Neural crest cell (in vitro differentiated cells): ENCODE measurements around the gene INMT. TPM values are rescaled to one million over a fixed set of nuclear protein-coding genes. Genes with fewer than 3 reads are reported as not detected.

Source experiments
- DNase-seq: peaks from one replicate; pipeline ENCODE4 v3.0.0; 2021; ENCODE audit warnings: low read depth, mixed read lengths, low spot score
- H3K27ac Mint-ChIP-seq: one replicate; pipeline ENCODE4 v1.8.0; 2021; ENCODE audit warnings: mild to moderate bottlenecking, mixed read lengths; ENCODE audit not compliant: unreplicated experiment
- H3K27me3 Mint-ChIP-seq: 2 replicates; pipeline ENCODE4 v1.8.0; 2021; ENCODE audit warnings: low read depth, mild to moderate bottlenecking, mixed read lengths
- H3K36me3 Mint-ChIP-seq: 2 replicates; pipeline ENCODE4 v1.8.0; 2021; ENCODE audit warnings: low read depth, mild to moderate bottlenecking, mixed read lengths
- H3K4me1 Mint-ChIP-seq: 2 replicates; pipeline ENCODE4 v1.8.0; 2021; ENCODE audit warnings: mixed read lengths
- H3K4me3 Mint-ChIP-seq: one replicate; pipeline ENCODE4 v1.8.0; 2021; ENCODE audit warnings: mild to moderate bottlenecking, mixed read lengths
- H3K9me3 Mint-ChIP-seq: 2 replicates; pipeline ENCODE4 v1.8.0; 2021; ENCODE audit warnings: mixed read lengths
- total RNA-seq: library from RNA; stranded (reverse); gene quantifications from 2 replicates; pipeline ENCODE4 v1.2.1, GENCODE V29; 2021
- TF ChIP-seq, protein P1 (sequence below): fragments of 200-600 bp; sonication (generic); conservative IDR thresholded peaks from 2 replicates; pipeline ENCODE4 v1.5.0; 2021; ENCODE audit warnings: antibody characterized with exemption, mild to moderate bottlenecking

The INMT gene
- total RNA-seq, 1 donor from 2014 or later: 0.77 TPM

DNA sequence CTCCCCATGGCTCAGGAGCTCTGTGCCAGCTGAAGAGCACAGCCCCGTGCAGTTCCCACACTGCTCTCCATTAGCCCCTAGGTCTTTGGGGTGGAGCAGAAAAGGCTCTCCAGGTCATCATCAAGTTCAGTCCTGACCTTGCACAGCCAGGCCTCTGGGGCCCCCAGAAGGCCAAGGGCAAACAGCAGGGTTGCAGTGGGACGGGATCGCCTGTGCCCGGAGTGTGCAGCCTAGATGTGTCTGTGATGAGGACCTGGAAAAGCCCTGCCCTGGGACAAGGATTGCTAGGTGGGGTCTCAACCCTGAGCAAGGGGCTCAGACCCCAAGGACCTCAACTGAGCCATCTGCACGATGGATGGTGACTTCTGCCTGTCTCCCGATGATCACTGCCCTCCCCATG, 549 bp downstream of the INMT start:
- peaks cover 12% of the 10 kb centered on the region for H3K9me3 Mint-ChIP-seq
- no peak overlapping the region for H3K27ac Mint-ChIP-seq
- peaks cover 4% of the 10 kb centered on the region for H3K36me3 Mint-ChIP-seq
- H3K27me3 Mint-ChIP-seq: no peaks in the 10 kb centered on the region
- no peak overlapping the region for H3K4me3 Mint-ChIP-seq
- no peak for DNase-seq
- no peaks in the 10 kb centered on the region for H3K4me1 Mint-ChIP-seq
- TF ChIP-seq, protein P1, sequence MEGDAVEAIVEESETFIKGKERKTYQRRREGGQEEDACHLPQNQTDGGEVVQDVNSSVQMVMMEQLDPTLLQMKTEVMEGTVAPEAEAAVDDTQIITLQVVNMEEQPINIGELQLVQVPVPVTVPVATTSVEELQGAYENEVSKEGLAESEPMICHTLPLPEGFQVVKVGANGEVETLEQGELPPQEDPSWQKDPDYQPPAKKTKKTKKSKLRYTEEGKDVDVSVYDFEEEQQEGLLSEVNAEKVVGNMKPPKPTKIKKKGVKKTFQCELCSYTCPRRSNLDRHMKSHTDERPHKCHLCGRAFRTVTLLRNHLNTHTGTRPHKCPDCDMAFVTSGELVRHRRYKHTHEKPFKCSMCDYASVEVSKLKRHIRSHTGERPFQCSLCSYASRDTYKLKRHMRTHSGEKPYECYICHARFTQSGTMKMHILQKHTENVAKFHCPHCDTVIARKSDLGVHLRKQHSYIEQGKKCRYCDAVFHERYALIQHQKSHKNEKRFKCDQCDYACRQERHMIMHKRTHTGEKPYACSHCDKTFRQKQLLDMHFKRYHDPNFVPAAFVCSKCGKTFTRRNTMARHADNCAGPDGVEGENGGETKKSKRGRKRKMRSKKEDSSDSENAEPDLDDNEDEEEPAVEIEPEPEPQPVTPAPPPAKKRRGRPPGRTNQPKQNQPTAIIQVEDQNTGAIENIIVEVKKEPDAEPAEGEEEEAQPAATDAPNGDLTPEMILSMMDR: no peak

DNA sequence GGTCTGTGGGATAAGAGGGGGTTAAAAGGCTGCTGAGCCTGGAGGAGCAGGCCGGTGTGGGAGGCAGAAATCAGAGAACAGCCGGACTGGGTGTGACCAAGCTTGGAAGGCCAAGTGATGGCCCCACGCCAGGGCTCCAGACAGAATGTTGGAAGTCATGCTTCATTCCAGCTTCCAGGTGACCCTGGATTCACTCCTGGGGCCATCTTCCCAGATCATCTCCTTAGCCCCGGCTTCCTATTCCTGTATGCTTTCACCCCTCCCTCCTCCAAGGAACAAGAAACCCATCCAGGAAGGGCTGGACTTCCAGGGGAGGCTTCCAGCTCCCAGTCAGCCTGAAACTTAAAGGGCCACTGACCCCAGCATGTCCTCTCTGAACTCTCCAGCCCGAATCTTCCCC, 1.0 kb downstream of the INMT start:
- Mint-ChIP-seq H3K27ac (no peak overlapping the region), H3K4me3 (no peak overlapping the region), H3K9me3 (peaks cover 12% of the 10 kb centered on the region), H3K4me1 (no peaks in the 10 kb centered on the region), H3K27me3 (no peaks in the 10 kb centered on the region), H3K36me3 (peaks cover 4% of the 10 kb centered on the region)
- no peak for DNase-seq
- TF ChIP-seq, protein P1: no peak

DNA sequence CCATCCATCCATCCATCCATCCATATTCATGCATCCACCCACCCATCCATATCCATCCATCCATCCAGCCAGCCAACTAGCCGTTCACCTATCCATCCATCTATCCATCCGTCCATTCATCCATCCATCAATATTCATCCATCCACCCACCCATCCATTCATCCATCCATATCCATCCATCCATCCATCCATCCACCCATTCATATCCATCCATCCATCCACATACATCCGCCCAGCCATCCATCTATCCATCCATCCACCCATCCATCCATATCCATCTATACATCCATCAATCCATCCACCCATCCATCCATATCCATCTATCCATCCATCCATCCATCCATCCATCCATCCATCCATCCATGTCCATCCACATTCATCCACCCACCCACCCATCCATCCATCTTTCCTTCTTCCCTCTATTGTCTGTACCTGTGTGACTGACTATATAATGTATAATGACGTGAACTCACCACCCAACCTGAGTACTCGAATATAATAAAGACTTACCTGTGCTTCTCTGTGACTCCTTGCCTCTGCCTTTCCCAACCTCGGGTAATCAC, 2.5 kb downstream of the INMT start:
- Mint-ChIP-seq H3K36me3 (peaks cover 4% of the 10 kb centered on the region), H3K4me3 (no peak overlapping the region), H3K27ac (no peak overlapping the region), H3K9me3 (peaks cover 12% of the 10 kb centered on the region), H3K4me1 (no peaks in the 10 kb centered on the region), H3K27me3 (no peaks in the 10 kb centered on the region)
- no peak for DNase-seq
- TF ChIP-seq, protein P1: no peak

DNA sequence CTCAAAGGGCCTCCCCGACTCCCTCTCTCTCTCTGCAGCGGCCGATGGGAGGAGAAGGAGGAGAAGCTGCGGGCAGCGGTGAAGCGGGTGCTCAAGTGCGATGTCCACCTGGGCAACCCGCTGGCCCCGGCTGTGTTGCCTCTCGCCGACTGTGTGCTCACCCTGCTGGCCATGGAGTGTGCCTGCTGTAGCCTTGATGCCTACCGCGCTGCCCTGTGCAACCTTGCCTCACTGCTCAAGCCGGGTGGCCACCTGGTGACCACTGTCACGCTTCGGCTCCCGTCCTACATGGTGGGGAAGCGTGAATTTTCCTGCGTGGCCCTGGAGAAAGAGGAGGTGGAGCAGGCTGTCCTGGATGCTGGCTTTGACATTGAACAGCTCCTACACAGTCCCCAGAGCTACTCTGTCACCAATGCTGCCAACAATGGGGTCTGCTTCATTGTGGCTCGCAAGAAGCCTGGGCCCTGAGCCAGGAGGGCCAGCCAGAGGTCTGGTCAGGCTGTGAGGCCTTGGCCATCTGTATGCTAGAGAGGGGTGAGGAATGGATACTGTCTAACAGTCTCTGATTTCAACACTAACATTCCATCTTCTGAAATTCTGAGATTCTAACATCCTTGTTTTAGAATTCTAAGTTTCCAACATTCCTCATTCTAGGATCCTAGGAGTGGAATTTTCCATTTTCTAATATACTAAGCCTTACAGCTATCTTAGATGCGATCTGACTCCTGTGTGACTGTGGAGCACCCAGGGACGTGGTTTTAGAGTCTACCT, 3.6 kb downstream of the INMT start:
- Mint-ChIP-seq H3K36me3 (peaks cover 4% of the 10 kb centered on the region), H3K4me3 (no peak overlapping the region), H3K4me1 (no peaks in the 10 kb centered on the region), H3K27me3 (no peaks in the 10 kb centered on the region), H3K9me3 (peaks cover 8% of the 10 kb centered on the region), H3K27ac (no peak overlapping the region)
- DNase-seq: no peak
- TF ChIP-seq, protein P1: no peak

DNA sequence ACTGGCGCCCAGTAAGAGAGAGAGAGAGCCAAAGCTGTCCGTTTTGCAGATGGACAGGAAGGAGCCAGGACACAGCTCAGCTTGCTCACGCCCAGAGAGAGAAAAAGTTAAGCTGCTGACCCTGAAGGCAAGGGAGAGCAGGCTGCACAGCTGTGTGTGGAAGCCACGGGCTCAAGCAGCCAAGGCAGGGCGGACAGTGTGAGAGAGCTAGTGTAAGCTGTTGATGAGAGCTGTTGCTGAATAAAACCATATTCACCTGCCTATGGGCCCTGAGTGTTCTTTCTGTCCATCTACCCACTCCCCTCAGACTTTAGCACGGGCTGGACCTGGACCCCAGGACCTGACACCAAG, 5.4 kb downstream of the INMT start:
- Mint-ChIP-seq H3K9me3 (peaks cover 8% of the 10 kb centered on the region), H3K4me1 (no peaks in the 10 kb centered on the region), H3K36me3 (peaks cover 4% of the 10 kb centered on the region), H3K27me3 (no peaks in the 10 kb centered on the region), H3K4me3 (no peak overlapping the region), H3K27ac (no peak overlapping the region)
- TF ChIP-seq, protein P1: no peak
- no peak for DNase-seq
